ENCODE data around the gene VEZT.
"Not testable (repeated sequence)": the region's sequence is repeated elsewhere in the genome, so short reads cannot be mapped to it uniquely, and the experiment has no call there.

Gene VEZT

DNA sequence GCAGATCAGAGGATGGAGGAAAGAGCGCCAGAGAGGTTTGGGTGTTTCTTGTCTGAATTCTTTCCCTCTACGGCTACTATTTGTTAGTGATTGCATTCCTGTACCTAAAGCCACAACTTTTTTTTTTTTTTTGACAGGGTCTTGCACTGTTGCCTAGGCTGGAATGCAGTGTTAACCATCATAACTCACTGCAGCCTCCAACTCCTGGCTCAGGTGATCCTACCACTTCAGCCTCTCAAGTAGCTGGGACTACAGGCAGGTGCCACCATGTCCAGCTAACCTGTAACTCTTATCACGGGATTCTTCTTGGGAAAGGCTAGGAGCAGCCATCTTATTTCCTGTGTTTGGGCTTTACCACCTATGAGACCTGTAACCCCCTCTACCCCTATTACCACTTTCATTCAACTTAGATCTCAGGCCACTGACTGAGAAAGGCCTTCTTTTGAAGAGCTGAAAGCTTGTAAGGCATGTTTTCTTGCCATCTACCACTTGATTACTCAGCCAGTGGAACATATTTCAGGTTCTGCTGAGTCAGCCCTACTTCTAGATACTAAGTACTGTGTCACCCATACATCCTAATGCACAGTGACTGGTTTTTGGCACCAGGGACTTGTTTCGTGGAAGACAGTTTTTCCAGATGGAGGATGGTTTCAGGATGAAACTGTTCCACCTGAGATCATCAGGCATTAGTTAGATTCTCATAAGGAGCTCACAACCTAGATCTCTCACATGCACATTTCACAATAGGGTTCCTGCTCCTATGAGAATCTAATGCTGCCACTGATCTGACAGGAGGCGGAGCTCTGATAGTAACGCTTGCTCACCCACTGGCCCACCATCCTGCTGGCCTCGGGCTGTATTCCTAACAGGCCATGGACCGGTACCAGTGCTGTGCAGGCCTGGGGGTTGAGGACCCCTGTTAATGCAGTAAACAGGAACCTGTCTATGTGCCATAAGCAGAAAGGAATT is 6.9 kb downstream of the VEZT start:
- no peak for DNase-seq

DNA sequence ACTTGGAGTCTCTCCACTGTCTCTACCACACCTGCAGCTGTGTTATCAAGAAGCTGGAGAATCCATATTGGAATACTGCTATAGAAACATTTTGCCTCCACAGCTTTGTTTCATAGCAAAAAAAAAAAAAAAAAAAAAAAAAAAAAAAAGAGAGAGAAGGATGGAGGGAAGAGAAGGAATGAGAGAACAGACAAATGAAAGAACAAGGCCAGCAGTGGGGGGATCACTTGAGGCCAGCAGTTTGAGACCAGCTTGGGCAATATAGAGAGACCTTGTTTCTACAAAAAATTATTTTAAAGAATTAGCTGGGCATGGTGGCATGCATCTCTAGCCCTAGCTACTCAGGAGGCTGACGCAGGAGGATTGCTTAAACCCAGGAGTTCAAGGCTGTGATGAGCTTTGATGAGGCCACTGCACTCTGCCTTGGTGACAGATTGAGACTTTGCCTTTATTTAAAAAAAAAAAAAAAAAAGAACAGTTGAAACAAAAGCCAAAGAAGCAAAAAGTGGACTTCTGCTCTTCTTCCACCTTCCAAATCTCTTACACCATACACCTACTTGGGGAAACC is 8.1 kb downstream of the VEZT start:
- no peak for DNase-seq

DNA sequence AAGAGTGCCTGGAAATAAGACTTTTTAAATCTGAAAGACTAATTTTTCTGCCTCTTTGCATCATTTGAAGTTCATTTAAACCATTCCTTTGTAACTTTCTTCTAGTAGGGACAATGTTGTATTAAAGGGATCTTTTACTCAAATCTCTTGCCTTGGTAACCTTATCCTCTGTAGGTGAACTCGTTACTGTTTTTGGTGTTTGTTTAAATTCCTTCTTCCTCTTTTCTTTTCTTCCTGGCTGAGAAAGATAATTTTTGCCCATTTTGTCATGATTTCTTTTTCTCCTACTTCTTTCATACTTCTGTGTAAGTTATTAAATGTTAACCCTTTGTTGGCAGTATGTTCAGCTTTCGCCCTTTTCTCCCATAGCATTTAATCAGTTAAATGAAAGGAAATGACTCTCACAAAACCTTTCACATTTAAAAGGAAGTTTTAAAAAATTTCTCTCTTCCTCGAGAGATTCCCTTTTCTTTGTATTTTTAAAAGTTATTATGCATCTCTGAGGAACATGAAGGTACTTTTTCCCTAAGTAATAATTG is 10.3 kb downstream of the VEZT start:
- no peak for DNase-seq

DNA sequence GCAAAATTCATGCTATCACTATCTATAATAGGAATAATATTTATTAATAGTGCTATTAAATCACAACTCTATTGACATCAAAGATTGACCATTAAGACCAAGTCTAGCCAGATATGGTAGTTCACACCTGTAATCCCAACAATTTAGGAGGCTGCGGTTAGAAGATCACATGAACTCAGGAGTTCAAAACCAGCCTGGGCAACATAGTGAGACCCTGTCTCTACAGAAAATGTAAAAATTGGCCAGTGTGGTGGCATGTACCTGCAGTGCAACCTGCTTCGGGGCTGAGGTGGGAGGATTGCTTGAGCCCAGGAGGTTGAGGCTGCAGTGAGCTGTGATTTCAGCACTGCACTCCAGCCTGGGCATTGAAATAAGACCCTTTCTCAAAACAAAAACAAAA is 11.0 kb downstream of the VEZT start:
- DNase-seq, result no peak

DNA sequence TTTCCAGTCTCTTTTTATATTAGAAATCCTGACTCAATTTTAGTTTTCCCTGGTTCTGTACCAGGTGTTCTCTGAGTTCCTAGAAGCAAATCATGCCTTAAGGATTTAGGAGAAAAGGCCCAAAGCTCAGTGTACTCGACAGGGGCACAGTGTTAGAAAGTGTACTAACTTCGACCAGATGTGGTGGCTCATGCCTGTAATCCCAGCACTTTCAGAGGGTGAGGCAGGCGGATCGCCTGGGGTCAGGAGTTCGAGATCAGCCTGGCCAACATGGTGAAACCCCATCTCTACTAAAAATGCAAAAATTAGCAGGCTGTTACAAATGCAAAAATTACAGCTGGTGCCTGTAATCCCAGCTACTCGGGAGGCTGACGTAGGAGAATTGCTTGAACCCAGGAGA is 12.0 kb downstream of the VEZT start:
- DNase-seq, result no peak

DNA sequence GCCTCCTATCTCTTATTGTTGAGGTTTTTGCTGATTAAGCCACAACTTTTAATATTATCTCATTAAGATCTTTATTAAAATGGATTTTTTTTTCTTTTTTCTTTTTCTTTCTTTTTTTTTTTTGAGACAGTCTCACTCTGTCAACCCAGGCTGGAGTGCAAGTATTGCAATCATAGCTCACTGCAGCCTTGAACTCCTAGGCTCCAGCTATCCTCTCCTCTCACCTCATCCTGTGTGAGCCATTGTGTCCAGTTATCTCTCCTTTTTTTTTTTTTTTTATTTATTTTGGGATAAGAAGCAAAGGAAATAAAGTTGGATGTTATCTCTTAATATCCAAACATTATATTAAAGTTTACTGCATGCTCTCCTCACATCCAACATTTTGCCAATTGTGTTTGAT is 12.7 kb downstream of the VEZT start:
- no peak for DNase-seq

DNA sequence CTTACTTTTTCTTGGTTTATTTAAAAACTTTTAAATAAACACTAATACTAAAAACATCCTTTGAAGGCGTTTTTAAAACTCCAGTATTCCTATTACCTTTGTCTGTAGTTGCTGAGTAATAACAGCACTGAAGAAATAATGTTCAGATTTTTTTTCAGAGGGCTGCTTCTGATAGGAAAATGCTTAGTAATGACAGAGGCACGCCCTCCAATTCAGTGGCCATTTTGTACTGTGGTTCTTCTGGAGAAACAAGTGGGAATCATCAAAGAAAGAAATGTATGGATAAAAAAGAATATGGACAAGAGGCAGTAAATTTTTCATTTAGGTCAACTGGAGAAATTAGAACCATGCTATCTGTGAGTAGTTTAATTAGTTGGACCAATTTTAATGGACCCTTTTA is 13.6 kb downstream of the VEZT start:
- DNase-seq, result no peak

DNA sequence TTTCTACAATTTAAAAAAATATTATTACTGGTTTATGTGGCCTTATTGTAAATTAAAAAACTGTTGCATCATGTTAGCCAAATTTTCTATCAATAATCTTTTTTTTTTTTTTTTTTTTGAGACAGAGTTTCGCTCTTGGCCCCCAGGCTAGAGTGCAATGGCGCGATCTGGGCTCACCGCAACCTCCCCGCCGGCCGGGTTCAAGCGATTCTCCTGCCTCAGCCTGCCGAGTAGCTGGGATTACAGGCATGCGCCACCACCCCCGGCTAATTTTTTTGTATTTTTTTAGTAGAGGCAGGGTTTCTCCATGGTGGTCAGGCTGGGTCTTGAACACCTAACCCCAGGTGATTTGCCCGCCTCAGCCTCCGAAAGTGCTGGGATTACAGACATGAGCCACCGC is 16.6 kb downstream of the VEZT start:
- DNase-seq, result not testable (repeated sequence)

DNA sequence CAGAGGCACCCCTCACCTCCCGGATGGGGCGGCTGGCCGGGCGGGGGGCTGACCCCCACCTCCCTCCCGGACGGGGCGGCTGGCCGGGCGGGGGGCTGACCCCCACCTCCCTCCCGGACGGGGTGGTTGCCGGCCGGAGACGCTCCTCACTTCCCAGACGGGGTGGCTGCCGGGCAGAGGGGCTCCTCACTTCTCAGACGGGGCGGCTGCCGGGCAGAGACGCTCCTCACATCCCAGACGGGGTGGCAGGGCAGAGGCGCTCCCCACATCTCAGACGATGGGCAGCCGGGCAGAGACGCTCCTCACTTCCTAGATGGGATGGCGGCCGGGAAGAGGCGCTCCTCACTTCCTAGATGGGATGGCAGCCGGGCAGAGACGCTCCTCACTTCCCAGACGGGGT is 18.0 kb downstream of the VEZT start:
- DNase-seq, result not testable (repeated sequence)

DNA sequence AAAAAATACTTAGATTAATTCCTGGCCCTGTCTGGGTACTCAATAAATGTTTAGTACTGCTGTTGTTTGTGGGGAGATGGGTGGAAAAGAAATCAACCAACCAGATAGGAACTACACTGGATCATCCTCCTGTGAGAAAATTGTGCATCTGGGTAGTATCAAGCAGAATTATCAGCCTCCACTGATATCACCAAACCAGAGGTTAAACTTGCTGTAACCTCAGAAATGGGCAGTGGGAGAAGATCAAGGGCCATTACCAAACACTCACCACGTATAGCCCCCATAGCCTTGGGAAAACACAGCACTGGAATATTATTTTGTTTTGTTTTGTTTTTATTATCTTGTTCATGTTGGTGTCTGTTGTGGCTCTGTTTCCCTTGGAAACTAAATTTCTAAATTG is 19.7 kb downstream of the VEZT start:
- no peak for DNase-seq

DNA sequence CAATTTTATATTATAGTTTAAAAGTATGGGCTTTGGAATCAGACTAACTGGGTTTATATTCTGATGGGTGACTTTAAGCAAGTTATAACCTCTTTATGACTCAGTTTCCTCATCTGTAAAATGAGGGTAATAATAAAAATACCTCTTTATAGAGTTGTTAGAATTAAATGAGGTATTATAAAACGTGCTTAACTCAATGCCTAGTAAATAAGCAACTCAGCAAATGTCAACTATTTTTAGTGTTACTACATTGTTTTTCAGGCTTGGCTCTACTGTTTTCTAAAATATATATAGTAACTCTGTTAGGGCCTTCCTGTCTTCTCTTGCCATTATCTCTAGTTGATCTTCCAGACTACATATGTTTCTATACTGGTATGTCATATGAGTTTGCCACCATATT is 20.5 kb downstream of the VEZT start:
- DNase-seq, result no peak

DNA sequence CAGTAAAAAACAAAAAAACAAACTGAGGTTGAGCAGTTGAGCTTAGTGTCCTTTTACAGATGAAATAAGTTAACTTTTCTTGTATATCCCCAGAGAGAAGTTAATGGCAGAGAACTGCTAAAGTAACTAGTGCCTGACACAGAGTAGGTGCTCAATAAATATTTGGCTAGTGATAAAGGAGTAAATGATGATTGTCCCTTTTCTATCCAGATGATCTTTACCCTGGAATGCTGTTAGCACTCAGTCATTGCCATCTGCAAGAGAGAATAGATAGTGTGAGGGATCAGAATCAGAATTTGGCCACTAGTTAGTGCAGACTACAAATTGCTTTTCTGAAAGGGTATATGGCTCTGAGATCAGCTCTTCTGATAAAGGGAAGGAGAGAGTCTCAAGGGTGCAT is 21.6 kb downstream of the VEZT start:
- no peak for DNase-seq

DNA sequence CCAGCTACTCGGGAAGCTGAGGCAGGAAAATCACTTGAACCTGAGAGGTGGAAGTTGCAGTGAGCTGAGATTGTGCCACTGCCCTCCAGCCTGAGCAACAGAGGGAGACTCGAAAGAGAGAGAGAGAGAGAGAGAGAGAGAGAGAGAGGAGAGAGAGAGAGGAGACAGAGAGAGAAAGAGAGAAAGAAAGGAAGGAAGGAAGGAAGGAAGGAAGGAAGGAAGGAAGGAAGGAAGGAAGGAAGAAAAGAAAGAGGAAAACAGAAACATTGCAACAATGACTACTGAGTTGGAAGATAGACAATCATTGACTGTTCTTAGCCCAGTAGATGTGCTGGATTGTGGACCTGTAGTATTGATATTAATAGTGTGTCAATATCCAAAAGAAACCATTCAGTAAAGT is 22.2 kb downstream of the VEZT start:
- not testable (repeated sequence) for DNase-seq

DNA sequence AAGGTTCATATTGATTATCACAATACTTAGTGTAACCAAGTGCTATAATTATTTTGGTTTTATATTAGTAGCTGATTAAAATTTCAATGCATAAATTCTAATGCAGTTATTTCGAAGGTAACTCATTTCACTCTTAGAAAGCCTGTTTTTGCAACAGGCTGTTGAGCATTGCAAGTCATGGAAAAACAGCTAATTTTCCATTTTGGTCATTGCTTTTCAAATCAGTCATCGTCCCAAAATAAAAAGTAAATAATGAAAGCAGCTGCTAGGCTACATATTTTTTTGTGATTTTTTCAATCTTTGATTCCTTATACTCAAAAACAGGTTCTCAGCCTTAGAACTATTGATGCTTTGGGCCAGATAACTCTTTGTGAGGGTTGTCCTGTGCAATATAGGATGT is 22.9 kb downstream of the VEZT start:
- no peak for DNase-seq

DNA sequence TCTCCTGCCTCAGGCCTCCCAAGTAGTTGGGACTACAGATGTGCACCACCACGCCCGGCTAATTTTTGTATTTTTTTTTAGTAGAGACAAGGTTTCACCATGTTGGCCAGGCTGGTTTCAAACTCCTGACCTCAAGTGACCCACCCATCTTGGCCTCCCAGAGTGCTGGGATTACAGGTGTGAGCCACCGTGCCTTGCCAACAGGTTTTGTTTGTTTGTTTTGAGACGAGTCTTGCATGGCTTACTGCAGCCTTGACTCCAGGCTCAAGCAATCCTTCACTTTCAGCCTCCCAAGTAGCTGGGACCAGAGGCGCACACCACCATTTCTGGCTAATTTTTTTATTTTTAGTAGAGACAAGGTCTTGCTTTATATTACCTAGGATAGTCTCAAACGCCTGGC is 23.5 kb downstream of the VEZT start:
- DNase-seq, result not testable (repeated sequence)

DNA sequence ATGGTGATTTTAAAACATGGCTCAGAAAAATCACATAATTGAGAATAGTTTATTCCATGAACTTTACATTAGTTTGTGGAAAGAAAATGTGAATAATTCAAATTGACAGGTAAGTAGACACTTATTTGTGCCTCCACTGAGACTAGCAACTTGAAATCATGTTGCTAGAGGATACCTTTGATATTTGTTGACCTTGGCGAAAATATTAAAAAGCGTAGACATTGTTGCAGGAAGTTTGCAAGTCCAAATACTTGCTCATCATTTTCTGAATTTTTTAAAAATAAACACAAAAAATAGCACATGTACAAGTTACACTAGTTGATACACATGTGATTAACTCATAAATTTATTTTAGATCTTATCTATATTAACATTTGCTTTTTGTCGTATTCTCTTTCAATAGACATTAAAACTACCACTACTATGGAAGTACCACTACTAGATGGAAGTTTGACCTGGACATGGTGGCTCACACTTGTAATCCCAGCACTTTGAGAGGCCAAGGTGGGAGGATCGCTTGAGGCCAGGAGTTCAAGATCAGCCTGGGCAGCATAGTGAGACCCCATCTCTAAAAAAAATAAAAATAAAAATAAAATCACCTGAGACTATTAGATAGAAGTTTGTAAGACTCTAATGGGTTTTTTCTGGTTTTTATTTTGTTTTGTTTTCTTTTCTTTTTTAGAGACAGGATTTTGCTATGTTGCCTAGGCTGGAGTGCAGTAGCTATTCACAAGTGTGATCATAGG is 24.3 kb downstream of the VEZT start:
- no peak for DNase-seq

DNA sequence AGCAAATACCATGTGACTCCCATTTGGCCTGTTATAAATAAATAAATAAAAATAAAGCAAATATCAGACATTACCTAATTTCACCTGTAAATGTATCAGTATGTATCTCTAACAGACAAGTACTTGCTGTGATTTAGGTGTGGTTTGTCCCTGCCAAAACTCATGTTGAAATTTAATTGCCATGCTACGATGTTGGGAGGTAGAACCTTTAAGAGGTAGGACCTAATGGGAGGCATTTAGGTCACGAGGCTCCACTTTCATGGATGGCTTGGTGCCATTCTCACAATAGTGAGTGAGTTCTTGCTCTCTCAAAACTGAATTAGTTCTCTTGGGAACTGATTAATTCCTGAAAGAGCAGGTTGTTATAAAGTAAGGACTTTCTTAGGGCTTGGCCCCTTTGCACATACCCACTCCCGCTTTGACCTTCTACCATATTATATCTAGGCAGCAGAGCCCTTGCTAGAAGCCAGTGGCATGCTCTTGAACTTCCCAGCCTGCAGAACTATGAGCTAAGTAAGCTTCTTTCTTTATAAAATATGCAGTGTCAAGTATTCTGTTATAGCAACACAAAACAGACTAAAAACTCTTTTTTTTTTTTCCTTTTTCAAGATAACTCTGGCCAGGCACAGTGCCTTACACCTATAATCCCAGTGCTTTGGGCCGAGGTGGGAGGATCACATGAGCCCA is 26.0 kb downstream of the VEZT start:
- DNase-seq, result no peak

DNA sequence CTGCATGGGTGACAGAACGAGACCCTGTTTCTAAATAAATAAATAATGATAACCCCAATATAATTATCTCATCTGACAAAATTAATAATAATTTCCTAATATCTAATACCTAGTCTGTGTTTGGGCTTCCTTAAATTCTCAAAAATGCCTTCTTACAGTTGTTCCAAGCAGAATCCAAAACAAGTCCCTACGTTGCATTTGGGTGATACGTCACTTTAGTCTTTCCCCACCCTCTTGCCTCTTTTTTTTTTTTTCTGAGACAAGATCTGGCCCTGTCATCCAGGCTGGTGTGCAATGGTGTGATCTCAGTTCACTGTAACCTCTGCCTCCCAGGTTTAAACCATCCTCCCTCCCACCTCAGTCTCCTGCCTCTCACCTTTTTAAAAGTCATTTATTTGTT is 26.7 kb downstream of the VEZT start:
- DNase-seq, result no peak

DNA sequence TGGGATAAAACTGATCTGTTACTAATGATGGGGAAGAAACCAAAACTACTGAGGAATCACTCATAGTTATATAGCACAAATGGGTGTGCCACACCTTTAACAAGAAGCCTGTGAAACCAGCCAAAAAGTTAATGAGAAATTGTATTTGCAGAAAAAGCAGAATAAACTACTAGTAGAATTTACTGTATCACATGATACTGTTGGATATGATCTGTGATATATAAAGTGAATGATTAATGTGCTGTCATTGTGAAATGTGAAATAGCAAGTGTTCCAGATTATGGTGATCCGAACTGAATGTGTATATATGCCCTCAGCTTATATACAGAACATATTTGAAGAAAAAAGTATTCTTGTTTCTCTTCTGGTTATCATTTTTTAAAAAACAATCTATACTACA is 30.5 kb downstream of the VEZT start:
- DNase-seq, result no peak

DNA sequence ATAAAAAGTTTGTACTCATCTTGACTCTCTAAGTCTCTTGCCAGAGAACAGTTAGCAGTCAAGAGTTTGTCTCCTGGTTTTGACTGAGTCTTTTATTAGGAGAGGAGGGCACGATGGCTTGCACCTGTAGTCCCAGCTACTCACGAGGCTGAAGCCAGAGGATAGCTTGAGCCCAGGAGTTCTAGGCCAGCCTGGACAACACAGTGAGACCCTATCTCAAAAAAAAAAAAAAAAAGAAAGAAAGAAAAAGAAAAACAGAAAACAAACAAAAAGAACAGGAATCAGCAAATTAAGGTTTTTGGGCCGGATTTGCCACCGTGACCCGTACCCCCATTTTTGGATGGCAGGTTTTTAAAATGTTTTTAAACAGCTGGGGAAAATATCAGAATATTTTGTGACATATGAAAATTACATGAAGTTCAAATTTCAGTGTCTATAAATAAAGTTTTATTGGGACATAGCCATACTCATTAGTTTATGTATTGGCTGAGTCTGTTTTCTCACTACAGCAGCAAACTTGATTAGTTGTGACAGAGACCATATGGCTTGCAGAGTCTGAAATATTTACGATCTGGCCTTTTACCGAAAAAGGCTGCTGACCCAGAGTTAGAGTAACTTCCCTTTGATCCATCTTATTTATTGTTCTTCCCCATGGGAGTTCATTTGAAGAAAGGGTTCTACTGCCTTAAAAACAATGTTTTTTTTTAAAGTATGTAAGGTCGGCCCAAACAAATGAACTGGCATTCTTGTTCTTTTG is 31.2 kb downstream of the VEZT start:
- no peak for DNase-seq

DNA sequence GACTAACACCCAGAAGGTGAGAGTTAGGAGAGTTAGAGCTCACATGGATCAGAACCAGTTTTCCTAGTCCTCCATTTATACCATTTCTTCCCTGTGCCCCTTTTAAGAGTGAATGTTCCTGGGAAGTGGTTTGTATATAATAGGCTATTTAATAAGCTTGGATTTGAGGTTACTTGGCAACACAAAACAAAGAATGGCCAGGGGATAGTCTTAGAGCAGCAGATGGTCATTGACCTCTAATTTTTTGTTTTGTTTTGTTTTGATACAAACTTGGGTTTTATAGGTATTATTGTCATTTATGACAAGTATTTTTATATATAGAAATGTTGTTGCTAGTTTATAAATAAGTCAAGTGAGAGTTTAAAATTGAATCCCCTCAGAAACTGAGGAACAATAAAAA is 35.8 kb downstream of the VEZT start:
- DNase-seq, result no peak

DNA sequence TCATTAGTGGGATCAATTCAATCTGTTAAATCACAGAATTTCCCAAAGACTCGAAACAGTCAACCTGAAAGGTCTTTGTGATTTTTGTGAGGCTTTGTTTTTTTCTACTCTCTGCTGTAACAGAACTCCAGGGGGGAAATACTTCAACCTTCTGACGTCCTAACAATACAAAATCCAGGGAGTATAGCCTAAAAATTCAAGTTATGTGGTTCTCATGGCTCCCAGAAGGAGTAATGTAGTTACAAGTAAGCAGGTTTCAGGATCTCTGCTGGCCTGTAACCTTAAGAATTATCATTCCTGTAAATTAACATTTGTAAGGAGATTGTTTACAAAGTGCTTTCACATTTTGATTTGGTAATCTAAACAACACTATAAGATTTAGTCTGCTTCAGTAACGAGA is 39.9 kb downstream of the VEZT start:
- no peak for DNase-seq

Measured in central memory CD4-positive, alpha-beta T cell (primary cell).